HTERT RPE-1 (cell line): ENCODE measurements around the gene MAD1L1.

ENCODE experiments used
- in situ Hi-C: fragments of 300-500 bp; cut with MboI; formaldehyde crosslinking; loops from 4 replicates; pipeline ENCODE4 v1.14.3; 2020; ENCODE audit warnings: low sequenced_read_pairs

Gene MAD1L1

DNA sequence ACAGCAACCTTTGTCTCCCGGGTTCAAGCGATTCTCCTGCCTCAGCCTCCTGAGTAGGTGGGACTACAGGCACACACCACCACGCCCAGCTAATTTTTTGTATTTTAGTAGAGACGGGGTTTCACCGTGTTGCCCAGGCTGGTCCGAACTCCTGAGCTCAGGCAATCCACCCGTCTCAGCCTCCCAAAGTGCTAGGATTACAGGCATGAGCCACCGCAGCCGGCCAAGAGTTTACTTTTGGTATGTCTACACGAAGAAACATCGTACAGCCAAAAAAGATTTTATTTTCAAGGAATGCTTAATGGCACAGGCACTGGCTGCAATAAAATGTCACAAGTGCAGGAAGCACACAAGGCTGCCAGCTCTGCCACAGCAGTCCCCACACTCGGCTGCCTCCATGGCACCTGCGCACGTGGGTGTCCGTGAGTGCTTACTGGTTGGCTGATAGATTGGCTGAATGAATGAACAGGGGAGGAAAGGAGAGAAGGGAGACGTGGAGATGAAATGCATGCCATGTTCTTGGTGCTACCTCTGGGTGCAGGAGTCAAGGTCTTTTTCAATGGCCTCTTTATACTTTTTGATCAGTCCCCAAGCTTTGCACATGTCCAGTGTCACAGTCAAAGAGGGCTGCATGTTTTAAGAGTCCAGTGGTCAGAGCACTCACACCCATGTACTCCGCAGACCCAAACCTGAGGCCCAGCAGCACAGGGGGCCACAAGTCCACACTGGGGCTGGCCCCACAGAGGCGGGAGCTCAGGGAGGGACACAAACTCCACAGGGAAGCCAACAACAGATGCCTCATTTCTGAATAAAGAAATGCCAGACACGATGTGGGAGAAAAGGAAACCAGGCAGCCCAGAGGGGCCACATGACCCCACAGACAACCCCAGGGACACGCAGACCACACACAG lies 198.2 kb downstream of the MAD1L1 start:
- in situ Hi-C loops, result no loop called here

DNA sequence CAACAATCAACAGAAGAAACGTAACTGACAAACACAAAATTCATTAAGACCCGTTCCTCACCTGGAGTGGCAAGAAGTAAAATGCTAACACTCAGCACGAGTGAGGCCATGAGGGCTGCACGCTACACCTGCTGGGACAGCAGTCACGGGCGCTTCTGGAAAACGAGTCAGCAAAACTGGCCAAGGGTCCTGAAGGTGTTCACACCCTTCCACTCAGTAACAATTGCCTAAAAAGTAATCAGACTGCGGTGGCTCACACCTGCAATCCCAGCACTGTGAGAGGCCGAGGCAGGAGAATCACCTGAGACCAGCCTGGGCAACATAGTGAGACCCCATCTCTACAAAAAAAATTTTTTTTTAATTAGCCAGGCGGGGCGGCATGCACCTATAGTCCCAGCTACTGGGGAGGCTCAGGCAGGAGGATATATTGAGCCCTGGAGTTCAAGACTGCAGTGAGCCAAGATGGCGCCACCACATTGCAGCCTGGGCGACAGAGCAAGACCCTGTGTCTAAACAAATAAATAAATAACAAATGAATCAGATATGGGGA lies 199.1 kb downstream of the MAD1L1 start:
- in situ Hi-C loops, result no loop called here

DNA sequence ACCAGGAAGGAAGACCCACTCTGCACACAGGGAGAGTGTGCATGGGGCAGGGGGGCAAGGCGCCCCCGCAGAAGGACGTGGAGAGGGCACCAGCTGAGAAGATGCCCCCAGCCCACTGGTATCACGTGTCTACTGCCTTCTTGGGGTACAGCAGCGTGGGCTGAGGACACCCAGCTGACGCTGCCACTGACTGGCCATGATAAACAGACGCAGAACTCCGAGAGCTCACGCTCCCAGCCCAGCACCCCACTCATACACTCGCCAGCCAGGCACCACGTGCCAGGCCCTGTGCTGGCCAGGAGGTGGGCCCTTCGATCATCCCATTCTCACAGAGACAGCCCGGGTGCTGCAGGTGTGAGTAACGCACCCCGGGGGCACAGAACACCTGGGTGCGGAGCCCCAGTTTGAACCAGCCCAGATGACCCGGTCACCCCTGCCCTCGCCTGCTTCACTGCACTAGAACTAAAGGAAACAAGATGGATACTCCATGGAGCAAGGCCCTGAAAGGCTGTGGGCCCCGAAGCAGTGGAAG lies 199.8 kb downstream of the MAD1L1 start:
- in situ Hi-C loops, result no loop called here

DNA sequence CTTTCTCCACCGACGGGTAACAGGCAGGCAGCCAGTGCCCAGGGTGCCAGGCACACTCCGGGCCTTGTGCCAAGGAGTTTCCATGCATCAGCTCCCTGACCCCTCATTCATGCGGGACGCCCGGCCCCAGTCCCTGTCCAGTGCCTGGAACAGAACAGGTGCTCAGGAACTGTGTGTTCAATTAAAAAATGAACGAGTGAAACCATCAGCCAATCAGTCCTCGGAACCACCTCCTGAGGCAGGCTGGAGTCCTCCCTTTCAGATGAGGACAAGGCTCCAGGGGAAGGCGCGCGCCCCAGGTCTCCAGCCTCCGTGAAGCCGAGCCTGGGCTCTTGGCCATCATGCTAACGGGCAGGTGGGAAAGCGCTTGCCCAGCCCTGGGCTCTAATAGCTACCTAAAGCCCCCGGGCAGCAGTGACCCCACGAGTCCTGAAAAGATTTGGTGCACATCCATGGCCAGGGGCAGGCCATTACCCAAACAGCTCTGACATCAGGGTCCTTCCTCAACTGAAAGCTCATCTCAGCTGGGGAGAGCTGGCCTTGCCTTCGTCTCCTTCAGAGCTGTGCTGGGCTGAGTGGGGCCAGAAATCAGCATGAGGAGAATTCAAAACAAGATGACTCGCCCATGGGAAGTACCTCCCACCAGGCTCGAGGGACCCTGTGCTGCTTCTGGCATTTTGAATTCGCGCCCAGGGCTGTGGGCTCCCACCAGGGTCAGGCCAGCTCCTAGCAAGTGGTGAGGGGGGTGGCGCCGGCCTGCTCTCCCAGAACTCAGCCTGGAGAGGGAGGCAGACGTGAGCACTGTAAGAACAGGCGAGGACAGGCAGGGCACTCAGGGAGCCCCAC lies 200.5 kb downstream of the MAD1L1 start:
- in situ Hi-C loops, result no loop called here

DNA sequence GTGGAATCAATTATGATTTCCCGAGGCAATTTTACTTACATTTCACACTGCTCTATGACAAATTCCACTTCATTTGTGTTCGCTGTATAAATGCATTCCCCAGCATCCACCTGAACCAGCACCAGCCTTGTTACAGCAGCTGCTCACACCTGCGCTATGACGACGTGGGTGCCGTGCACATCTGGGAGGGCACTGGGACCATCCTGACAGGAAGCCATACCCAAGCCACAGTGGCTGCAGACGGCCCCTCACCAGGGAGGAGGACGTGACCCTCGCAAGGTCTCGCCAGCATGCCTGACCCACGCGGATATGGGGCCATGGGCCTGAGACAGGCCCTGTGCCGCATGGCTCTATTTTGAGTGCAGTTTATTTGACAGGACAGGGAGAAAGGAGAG lies 201.3 kb downstream of the MAD1L1 start:
- in situ Hi-C loops, result no loop called here

DNA sequence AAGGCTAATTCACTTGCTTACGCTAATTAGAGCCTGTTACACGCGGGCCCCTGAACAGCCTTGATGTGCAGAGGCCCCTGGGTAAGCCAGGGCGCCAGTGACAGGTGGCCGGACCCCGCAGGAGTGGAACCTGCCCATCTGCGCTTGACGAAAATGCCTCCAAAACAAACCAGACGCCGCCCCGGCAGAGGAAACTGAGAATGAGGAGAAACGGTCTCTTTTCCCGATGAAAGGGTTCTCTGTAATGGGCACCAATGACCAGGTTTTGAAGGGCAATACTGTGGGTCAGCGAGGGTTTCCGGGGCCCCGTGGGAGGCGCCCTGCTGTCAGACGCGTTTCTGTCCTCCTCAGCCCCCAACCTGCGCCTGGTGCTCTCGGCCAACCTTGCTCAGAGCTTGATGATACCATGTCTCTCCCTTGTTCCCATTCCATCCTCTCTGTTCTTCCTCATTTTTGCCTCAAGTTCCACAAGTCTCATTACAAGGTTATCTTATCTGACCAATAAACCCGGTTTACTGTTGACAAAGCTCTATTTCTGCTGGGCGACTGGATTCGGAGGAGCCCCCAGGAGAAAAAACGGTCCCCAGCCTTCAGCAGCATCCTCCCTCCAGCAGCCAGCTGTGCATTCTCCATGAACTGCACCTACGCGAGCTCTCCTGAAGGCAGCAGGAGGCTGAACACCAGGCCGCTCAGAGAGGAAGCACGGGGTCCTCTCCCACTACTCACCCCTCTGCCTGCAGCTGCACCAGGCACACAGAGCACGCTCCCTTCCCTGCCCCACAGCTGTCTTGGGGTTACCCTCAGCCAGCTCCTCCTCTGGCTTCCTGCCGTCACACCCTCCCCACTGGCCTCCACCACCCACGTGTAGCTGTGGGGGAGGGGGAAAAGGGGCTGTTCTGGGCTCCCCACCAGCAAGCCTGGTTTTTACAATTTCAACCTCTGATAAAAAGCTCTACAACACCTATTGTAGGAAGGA lies 202.0 kb downstream of the MAD1L1 start:
- in situ Hi-C loops, result no loop called here

DNA sequence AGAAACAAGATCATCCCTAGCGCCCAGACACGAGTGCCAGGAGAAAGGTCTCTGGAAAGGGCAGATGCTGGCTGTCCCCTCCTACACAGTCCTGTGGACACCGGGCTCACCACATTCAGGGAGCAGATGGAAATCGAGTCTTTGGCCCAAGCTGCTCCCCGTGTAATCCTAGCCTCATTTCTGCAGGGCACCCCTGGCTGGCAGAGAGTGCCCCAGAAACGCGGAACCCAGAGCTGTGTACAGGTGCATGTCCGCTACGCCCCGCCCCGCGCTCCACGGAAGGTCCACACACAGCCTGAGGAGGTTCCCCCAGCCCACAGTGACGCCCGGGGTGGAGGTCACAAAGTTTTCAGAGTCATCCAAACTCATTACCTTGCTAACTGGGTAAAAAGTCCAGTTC lies 202.8 kb downstream of the MAD1L1 start:
- in situ Hi-C loops, result no loop called here

DNA sequence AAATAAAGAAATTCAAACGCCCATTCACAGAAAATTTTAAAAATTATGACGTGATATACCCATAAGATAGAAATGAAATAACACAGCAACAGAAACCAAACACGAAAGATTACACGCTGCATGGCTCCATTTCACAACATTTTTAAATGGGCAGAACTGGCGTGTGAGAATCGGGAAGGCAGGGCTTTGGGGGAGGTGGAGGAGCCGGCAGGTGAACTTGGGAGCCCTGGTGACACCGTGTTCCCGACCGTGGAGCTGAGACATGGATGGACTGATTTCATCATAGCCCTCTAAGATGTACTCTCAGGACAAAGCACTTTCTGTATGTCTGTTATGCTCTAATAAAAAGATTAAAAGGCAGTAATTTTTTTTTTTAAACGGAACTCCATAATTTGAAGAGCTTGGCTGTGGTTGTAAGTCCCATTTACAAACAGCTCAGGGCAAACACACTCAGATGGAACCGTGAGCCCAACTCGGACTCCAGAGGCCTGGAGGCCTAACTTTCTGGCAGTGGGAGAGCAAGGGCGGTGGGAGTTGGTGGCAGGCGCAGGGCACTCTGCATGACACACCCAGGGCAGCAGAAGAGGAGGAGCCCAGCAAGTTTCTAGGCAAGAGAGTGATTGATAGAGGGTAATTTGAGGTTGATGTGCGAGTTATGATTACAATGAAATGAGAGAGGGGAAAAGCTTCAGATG lies 203.4 kb downstream of the MAD1L1 start:
- in situ Hi-C loops, result no loop called here

DNA sequence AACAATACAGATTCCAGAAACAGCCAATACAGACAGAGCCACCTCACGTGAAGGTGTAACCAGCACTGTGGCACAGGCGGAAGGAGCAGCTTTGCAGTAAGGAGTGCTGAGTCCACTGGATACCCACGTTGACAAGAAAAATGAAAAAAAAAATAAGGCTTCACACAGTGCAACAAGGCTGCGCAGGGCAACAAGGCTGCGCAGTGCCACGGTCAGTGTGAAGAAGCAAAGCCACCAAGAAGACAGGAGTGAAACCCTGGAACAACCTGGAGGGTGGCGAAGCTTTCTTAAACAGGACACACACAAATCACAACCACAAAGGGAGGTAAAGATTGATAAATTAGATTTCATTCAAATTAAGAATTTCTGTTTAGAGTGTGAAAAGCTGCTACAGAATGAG lies 204.0 kb downstream of the MAD1L1 start:
- in situ Hi-C loops, result no loop called here

DNA sequence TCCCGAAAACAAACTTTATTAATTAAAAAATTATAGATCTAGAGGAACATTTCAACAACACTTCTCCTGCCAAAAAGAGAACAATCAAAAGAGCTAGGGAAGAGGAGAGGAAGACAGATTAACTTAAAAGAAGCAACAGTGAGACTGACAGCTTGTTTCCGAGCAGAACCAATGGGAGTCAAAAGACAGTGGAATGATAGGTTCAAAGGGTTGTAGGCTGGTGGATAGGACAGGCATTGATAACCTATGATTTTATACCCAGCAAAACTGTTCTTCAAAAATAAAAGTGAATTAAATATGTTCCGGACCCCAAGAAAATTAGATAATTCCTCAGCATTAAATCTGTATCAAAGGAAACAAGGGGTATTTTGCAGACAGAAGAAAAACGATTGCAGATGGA lies 207.6 kb downstream of the MAD1L1 start:
- in situ Hi-C loops, result no loop called here

DNA sequence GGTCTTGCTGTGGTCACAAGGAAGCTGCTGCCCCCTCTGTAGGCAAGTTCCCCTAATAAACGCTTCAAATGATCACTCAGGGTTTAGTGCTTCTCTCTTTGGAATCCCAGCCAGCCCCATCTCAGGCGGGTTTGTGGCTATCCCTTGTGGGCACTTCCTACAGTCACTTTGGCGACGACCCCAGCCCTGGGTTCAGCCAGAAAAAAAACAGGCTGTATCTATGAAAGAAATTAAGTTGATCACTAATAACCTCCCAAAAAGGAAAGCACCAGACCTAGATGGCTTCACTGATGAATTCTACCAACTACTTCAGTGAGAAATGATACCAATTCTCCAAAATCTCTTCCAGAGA lies 208.2 kb downstream of the MAD1L1 start:
- in situ Hi-C loops, result no loop called here

DNA sequence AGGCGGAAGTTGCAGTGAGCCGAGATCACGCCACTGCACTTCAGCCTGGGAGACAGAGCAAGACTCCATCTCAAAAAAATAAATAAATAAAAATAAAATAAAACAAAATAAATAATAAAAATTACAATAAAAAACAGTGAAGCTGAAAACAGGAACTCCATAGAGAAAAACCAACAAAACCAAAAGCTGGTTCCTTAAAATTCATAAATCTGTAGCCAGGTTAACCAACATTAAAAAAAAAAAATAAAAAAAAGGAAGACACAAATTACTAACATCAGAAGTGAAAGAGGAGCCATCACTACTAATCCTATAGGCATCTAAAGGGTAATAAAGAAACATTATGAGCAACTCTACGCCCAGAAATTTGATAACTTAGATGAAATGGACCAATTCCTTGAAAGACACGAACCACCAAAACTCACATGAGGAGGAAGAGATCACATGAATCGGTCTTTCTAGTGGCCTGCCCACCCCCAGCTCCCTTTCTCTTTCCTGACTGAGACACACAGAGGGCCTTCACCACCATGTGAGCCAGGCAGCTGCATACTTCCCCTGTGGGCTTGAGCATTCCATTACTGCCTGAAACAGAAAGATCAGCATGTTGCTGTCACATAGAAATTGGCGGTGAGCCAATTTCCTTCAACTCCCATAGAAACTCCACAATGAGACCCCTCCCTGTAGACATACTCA lies 208.7 kb downstream of the MAD1L1 start:
- in situ Hi-C loops, result no loop called here

DNA sequence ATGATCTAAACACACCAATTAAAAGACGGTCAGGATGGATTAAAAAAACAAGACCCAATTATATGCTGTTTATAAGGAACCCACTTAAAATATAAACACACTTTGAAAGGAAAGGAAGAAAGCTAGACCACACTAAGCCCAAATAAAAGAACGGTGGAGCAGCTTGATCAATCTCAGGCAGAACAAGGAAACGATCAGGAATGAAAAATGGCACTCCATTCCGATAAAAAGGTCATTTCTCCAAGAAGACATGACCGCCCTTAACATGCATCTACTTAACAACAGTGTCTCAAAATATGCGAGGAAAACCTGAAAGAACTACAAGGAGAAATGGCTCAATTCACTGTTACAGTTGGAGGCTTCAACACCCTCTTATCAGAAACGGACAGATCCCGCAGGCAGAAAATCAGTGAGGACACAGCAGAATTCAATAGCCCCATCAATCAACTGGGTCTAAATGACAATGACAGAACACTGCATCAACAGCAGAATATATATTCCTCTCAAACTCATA lies 210.0 kb downstream of the MAD1L1 start:
- in situ Hi-C loops, result no loop called here

DNA sequence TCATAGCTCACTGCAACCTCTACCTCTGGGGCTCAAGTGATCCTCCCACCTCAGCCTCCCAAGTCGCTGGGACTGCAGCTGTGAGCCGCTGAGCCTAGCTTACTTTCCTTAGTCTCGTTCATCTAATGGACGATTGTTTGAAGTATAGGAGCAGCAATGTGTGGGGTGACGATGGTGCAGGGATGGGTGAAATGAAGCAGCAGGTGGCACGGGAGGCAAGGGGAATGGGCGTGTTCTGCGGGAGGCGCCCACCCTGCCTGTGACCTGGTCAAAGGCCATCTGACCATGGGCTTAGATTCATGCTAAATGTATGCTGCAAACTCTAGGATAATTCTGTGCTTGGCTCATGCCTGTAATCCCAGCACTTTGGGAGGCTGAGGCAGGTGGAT lies 210.7 kb downstream of the MAD1L1 start:
- in situ Hi-C loops, result no loop called here

DNA sequence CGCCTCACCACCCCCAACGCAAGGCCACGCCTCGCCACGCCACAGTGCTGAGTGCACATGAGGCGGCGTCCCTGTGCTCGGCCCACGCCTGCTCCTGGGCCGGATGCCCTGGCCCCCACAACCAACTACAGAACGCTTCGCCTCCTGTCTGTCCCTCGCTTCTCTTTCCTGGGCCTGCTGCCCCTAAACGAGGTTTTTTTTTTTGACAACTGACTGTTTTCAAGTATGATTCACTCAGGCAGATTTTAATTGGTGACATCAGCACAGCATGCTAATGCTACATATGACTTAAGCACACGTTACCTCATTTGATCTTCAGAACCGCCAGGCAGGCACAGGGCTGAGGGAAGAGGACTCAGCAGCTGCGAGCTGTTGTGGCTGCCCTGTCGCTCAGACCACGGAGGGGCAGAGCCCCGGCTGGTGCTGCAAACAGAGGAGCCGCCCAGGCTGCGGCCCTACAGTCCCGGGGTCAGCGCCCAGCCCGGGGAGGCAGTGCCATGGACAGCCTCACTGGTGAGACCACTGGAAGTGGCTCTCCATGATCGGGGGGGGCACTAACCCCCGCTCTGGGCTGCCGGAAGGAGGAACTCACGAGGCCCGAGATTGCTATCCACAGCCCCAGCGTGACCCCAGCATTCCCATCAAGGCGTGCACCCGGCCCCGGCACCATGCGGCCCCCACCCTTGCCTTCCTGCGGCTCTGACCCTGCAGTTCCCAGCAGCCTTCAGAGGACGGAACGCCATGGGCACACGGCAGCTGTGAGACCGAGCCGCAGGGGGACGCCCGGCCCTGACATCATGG lies 212.8 kb downstream of the MAD1L1 start:
- in situ Hi-C loops, result no loop called here

DNA sequence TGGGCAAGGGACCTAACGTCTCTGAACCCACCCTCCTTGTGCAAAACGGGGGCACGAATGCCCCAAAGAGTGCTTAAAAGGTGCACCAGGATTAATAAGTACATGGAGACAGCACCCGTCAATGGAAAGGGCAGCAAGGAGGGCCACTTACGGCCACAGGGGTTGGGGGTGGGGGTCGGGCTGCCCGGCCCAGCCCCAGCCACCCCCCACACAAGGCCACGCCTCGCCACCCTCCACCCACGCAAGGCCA lies 213.4 kb downstream of the MAD1L1 start:
- in situ Hi-C loops, result no loop called here

DNA sequence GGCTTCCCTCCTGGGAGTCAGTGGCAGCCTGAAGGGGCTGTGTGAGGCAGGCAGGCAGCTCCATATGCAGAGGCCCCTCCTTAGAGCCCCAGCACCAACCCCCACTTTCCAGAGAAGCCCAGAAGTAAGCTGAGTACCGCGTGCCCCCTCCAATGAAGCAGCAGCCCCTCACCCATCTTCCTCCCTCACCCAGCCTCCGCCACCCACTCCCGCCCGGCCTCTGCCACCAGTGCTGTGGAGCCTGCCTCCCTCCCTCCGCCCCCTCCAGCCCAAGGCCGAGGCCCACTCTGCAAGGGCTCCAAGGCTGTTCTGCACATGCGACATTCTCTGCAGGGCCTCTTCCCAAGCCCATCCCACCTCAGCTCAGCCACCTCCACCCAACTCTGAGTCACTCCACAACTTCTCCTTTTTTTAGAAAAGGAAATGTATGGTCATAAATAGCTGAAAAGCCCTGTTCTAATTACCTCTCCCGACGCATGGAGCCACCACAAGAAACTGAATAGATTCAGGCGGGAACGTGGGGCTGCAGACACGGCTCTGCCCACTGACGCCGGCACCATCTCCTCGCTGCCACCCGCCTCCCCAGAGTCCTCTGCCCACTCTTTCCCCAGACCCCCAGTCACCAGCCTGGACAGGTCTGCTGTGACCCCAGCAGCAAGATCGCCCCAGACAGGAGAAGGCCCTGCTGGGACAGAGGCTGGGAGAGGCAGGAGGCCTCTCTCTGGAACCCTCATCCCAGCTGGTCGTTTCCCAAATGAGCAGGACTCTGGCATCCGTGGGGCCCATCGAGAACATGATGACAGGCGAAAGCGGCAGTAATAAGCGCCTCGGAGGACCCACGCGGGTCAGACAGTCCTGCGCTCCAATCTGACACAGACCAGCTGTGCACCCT lies 213.9 kb downstream of the MAD1L1 start:
- in situ Hi-C loops, result no loop called here
